HG03354 (cell line): ENCODE results near the gene NOS2.
"Not testable (repeated sequence)": the region's sequence is repeated elsewhere in the genome, so short reads cannot be mapped to it uniquely, and the experiment has no call there.

ENCODE experiments used
- ATAC-seq: cut with Tn5 transposase; IDR thresholded peaks from one replicate; pipeline ENCODE4 v1.9.1; 2021; ENCODE audit warnings: mild to moderate bottlenecking; ENCODE audit not compliant: unreplicated experiment, poor library complexity, severe bottlenecking

Gene NOS2

GRCh38 chr17:27741971-27742575 lies 58.3 kb downstream of the NOS2 start:
- ATAC-seq = no peak

GRCh38 chr17:27741361-27741861 lies 58.9 kb downstream of the NOS2 start:
- no peak for ATAC-seq

DNA sequence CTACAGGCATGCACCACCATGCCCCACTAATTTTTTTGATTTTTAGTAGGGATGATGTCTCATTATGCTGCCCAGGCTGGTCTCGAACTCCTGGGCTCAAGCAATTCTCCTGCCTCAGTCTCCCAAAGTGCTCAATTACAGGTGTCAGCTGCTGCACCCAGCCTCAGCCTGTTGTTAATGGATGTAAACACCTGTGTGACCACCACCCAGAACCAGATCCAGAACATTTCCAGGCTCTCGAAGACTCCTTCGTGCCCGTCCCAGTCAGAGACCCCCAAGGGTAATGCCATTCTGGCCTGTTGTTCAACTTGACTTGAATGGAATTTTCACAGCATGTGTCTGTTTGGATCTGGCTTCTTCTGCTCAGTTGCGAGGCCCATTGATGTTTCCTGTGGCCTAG lies 59.8 kb downstream of the NOS2 start:
- not testable (repeated sequence) for ATAC-seq

- ATAC-seq = no peak
These were observed 66.6 kb downstream of the NOS2 start for GRCh38 chr17:27733773-27734172.

GRCh38 chr17:27732746-27733145 lies 67.6 kb downstream of the NOS2 start:
- ATAC-seq = not testable (repeated sequence)

DNA sequence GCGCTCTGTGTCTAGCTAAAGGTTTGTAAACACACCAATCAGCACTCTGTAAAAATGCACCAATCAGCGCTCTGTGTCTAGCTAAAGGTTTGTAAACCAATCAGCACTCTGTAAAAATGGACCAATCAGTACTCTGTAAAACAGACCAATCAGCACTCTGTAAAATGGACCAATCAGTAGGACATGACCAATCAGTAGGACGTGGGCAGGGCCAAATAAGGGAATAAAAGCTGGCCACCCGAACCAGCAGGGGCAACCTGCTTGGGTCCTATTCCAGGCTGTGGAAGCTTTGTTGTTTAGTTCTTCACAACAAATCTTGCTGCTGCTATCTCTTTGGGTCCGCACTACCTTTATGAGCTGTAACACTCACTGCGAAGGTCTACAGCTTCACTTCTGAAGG lies 74.3 kb downstream of the NOS2 start:
- not testable (repeated sequence) for ATAC-seq

- ATAC-seq = no peak
These were observed 78.5 kb downstream of the NOS2 start for GRCh38 chr17:27721797-27722196.
